Fibroblast of skin of right quadriceps (primary cell): Measurements from ENCODE around the gene RPS19BP1.
A peak's percentile ranks its signal among the peaks of the same experiment; 100 is the strongest.

ENCODE experiments used
- DNase-seq: peaks from one replicate; pipeline ENCODE4 v3.0.0-alpha.2; 2013

RPS19BP1 gene

GRCh38 chr22:39558950-39559349, 26.4 kb upstream of the RPS19BP1 start:
- DNase-seq, result no peak

- DNase-seq, result no peak
Measured at GRCh38 chr22:39558254-39558727, 25.7 kb upstream of the RPS19BP1 start.

- DNase-seq, result no peak
Measured at GRCh38 chr22:39556970-39557841, 24.7 kb upstream of the RPS19BP1 start.

- no peak for DNase-seq
Measured at GRCh38 chr22:39554151-39554550, 21.6 kb upstream of the RPS19BP1 start.

- DNase-seq, result no peak
Measured at GRCh38 chr22:39553429-39553828, 20.9 kb upstream of the RPS19BP1 start.

GRCh38 chr22:39547587-39547947, 15.0 kb upstream of the RPS19BP1 start:
- DNase-seq, result no peak

- DNase-seq, result no peak
Measured at GRCh38 chr22:39546889-39547586, 14.5 kb upstream of the RPS19BP1 start.

- no peak for DNase-seq
Measured at GRCh38 chr22:39545386-39546365, 13.1 kb upstream of the RPS19BP1 start.

GRCh38 chr22:39543095-39543494, 10.5 kb upstream of the RPS19BP1 start:
- DNase-seq, result no peak

GRCh38 chr22:39537975-39538374, 5.4 kb upstream of the RPS19BP1 start:
- DNase-seq, result no peak

GRCh38 chr22:39536711-39537110, 4.2 kb upstream of the RPS19BP1 start:
- no peak for DNase-seq

- no peak for DNase-seq
Measured at GRCh38 chr22:39535831-39536449, 3.4 kb upstream of the RPS19BP1 start.

GRCh38 chr22:39535357-39535725, 2.8 kb upstream of the RPS19BP1 start:
- DNase-seq, result no peak

- peak; percentile 73 for DNase-seq
Measured at GRCh38 chr22:39534591-39535356, 2.2 kb upstream of the RPS19BP1 start.

GRCh38 chr22:39534092-39534506, 1.6 kb upstream of the RPS19BP1 start:
- DNase-seq, result no peak

- peak; percentile 56 for DNase-seq
Measured at GRCh38 chr22:39530692-39531331, 1.7 kb downstream of the RPS19BP1 start.

GRCh38 chr22:39530116-39530515, 2.4 kb downstream of the RPS19BP1 start:
- no peak for DNase-seq

GRCh38 chr22:39529487-39529851, 3.1 kb downstream of the RPS19BP1 start:
- no peak for DNase-seq

- peak; percentile 86 for DNase-seq
Measured at GRCh38 chr22:39528681-39529486, 3.7 kb downstream of the RPS19BP1 start.

GRCh38 chr22:39528080-39528661, 4.4 kb downstream of the RPS19BP1 start:
- no peak for DNase-seq
